ENCODE data around the gene LTBP2. TPM values are rescaled to one million over a fixed set of nuclear protein-coding genes. Genes with fewer than 3 reads are reported as not detected.

The LTBP2 gene
- polyA plus RNA-seq, 1 donor from 2014 or later: 0.33 TPM

- H3K4me3 ChIP-seq (ENCODE audit: low read length): no peak overlapping the region
- no peaks in the 10 kb centered on the region for H3K36me3 ChIP-seq (ENCODE audit: insufficient read depth, low read length)
- TF ChIP-seq REST (IDR thresholded peaks at IDR 0.05; ENCODE audit: borderline replicate concordance) (no peak), CTCF (IDR thresholded peaks at IDR 0.05; ENCODE audit: poor library complexity, severe bottlenecking) (no peak), EP300 (conservative IDR thresholded peaks at IDR 0.05; ENCODE audit: poor library complexity, severe bottlenecking) (no peak), RAD21 (conservative IDR thresholded peaks at IDR 0.05) (no peak), TAF1 (IDR thresholded peaks at IDR 0.05; ENCODE audit: low read depth) (no peak), SMC3 (conservative IDR thresholded peaks at IDR 0.05; ENCODE audit: poor library complexity) (no peak)
- no peaks in the 10 kb centered on the region for H3K9me2 ChIP-seq (ENCODE audit: insufficient read depth, low read length)
- no peaks in the 10 kb centered on the region for H3K79me2 ChIP-seq (replicated peaks; ENCODE audit: insufficient read depth, low read length)
- no peaks in the 10 kb centered on the region for H3K9me3 ChIP-seq (ENCODE audit: low read length)
- H3K27ac ChIP-seq (ENCODE audit: low read length): no peak overlapping the region
- no peaks in the 10 kb centered on the region for H4K20me1 ChIP-seq (ENCODE audit: insufficient read depth)
- H3K27me3 ChIP-seq (ENCODE audit: insufficient read depth, low read depth, low read length): no peaks in the 10 kb centered on the region
- no peak overlapping the region for H3K9ac ChIP-seq (ENCODE audit: low read length)
- H2AFZ ChIP-seq (ENCODE audit: low read depth, low read length): no peak overlapping the region
- H3K4me2 ChIP-seq (ENCODE audit: low read length): no peak overlapping the region
- H3F3A ChIP-seq (ENCODE audit: insufficient read depth, low read length, poor library complexity, severe bottlenecking): no peaks in the 10 kb centered on the region
Measured at GRCh38 chr14:74579447-74580274, 32.4 kb downstream of the LTBP2 start.

- H3K4me2 ChIP-seq (ENCODE audit: low read length): no peak overlapping the region
- no peak overlapping the region for H3K4me3 ChIP-seq (ENCODE audit: low read length)
- H3K9me2 ChIP-seq (ENCODE audit: insufficient read depth, low read length): no peaks in the 10 kb centered on the region
- H3K27me3 ChIP-seq (ENCODE audit: insufficient read depth, low read depth, low read length): no peaks in the 10 kb centered on the region
- no peaks in the 10 kb centered on the region for H3K79me2 ChIP-seq (replicated peaks; ENCODE audit: insufficient read depth, low read length)
- no peaks in the 10 kb centered on the region for H3F3A ChIP-seq (ENCODE audit: insufficient read depth, low read length, poor library complexity, severe bottlenecking)
- H3K27ac ChIP-seq (ENCODE audit: low read length): no peak overlapping the region
- no peak overlapping the region for H3K9ac ChIP-seq (ENCODE audit: low read length)
- H4K20me1 ChIP-seq (ENCODE audit: insufficient read depth): no peaks in the 10 kb centered on the region
- TF ChIP-seq CTCF (IDR thresholded peaks at IDR 0.05; ENCODE audit: poor library complexity, severe bottlenecking): no peak
- no peaks in the 10 kb centered on the region for H3K9me3 ChIP-seq (ENCODE audit: low read length)
- H3K36me3 ChIP-seq (ENCODE audit: insufficient read depth, low read length): no peaks in the 10 kb centered on the region
- no peak overlapping the region for H2AFZ ChIP-seq (ENCODE audit: low read depth, low read length)
Measured at GRCh38 chr14:74578479-74578878, 33.6 kb downstream of the LTBP2 start.

All from neural cell (in vitro differentiated cells).